SK-N-SH (cell line): ENCODE results near the gene PPM1E. TPM values are rescaled to one million over a fixed set of nuclear protein-coding genes. Genes with fewer than 3 reads are reported as not detected.

Source experiments
- CTCF ChIA-PET: fragments of 300-600, 350-600 bp; formaldehyde crosslinking; extraction: SDS; loops from one replicate; lab custom pipeline; 2021; lab: Yijun Ruan, JAX
- POLR2A ChIA-PET: fragments of 350-600 bp; sonication (Branson Sonifier 250); formaldehyde crosslinking; extraction: SDS; loops from one replicate; lab custom pipeline; 2020; ENCODE audit warnings: antibody characterized with exemption, inconsistent platforms; lab: Yijun Ruan, JAX
- DNase-seq: peaks from one replicate; pipeline ENCODE4 v3.0.0; 2012
- H2AFZ ChIP-seq: fragments of 200-600 bp; sonication (generic); 2 replicates; pipeline ENCODE4 v1.8.1; 2016; ENCODE audit warnings: antibody characterized with exemption, mild to moderate bottlenecking, low read depth
- H3F3A ChIP-seq: fragments of 200-600 bp; sonication (generic); replicated peaks from 2 replicates; pipeline ENCODE3; 2016; ENCODE audit warnings: antibody characterized with exemption, mild to moderate bottlenecking; ENCODE audit not compliant: insufficient read depth
- H3K27ac ChIP-seq, 2 experiments: fragments of 200-500 bp in 1 of 2; fragments of 200-600 bp in 1 of 2; sonication (Bioruptor generic) in 1 of 2; sonication (generic), shearing (Covaris generic) in 1 of 2; 2 replicates each; pipeline versions ENCODE4 v1.5.1 to v1.6.1; 2014 to 2016; ENCODE audit warnings: low read depth in 2 of 2, inconsistent platforms in 1 of 2, low read length in 1 of 2, mild to moderate bottlenecking in 1 of 2, mixed read lengths in 1 of 2
- H3K27me3 ChIP-seq: fragments of 200-600 bp; sonication (generic), shearing (Covaris generic); 2 replicates; pipeline ENCODE4 v1.6.1; 2016; ENCODE audit warnings: mixed run types; ENCODE audit not compliant: insufficient read depth
- H3K36me3 ChIP-seq, 2 experiments: fragments of 200-500 bp in 1 of 2; fragments of 200-600 bp in 1 of 2; sonication (Bioruptor generic) in 1 of 2; sonication (generic) in 1 of 2; replicated peaks in 1 of 2; 2 replicates each; pipeline versions ENCODE3 to v1.5.1; 2014 to 2016; ENCODE audit warnings: low read length in 1 of 2, mild to moderate bottlenecking in 1 of 2; ENCODE audit not compliant: insufficient read depth in 2 of 2, control insufficient read depth in 1 of 2
- H3K4me1 ChIP-seq, 2 experiments: fragments of 200-500 bp in 1 of 2; fragments of 200-600 bp in 1 of 2; sonication (Bioruptor generic) in 1 of 2; sonication (generic), shearing (Covaris generic) in 1 of 2; 2 replicates each; pipeline versions ENCODE4 v1.5.1 to v1.6.1; 2014 to 2016; ENCODE audit warnings: low read depth in 1 of 2, low read length in 1 of 2, mixed run types in 1 of 2; ENCODE audit not compliant: insufficient read depth in 2 of 2, control insufficient read depth in 1 of 2
- H3K4me2 ChIP-seq: fragments of 200-600 bp; sonication (generic), shearing (Covaris generic); 2 replicates; pipeline ENCODE4 v1.6.1; 2017; ENCODE audit warnings: mixed run types
- H3K4me3 ChIP-seq, 2 experiments: fragments of 200-500 bp in 1 of 2; fragments of 200-600 bp in 1 of 2; sonication (Bioruptor generic) in 1 of 2; sonication (generic), shearing (Covaris generic) in 1 of 2; 2 replicates each; pipeline versions ENCODE4 v1.5.1 to v1.8.1; 2014 to 2016; ENCODE audit warnings: low read depth in 2 of 2, inconsistent platforms in 1 of 2, low read length in 1 of 2, mild to moderate bottlenecking in 1 of 2, mixed read lengths in 1 of 2, moderate library complexity in 1 of 2
- H3K79me2 ChIP-seq: fragments of 200-600 bp; sonication (generic); 2 replicates; pipeline ENCODE4 v1.8.1; 2017; ENCODE audit warnings: mild to moderate bottlenecking; ENCODE audit not compliant: insufficient read depth
- H3K9ac ChIP-seq: fragments of 200-600 bp; sonication (generic); 2 replicates; pipeline ENCODE4 v1.6.1; 2017; ENCODE audit warnings: mixed run types
- H3K9me2 ChIP-seq: fragments of 200-600 bp; sonication (generic); 2 replicates; pipeline ENCODE4 v1.6.1; 2017; ENCODE audit warnings: mixed run types
- H3K9me3 ChIP-seq: fragments of 200-600 bp; sonication (generic); 2 replicates; pipeline ENCODE4 v1.6.1; 2017; ENCODE audit warnings: mixed run types, mild to moderate bottlenecking, moderate library complexity
- H4K20me1 ChIP-seq: fragments of 200-600 bp; sonication (generic); 2 replicates; pipeline ENCODE4 v1.6.1; 2017; ENCODE audit warnings: mild to moderate bottlenecking, mixed run types; ENCODE audit not compliant: insufficient read depth
- EP300 ChIP-seq, 2 experiments: IDR thresholded peaks; 2 replicates each; pipeline versions ENCODE4 v1.4.0 to v1.6.1; 2012; ENCODE audit warnings: borderline replicate concordance in 1 of 2, low read depth in 1 of 2, low read length in 1 of 2
- EZH2phosphoT487 ChIP-seq: fragments of 200-600 bp; sonication (generic); IDR thresholded peaks from 2 replicates; pipeline ENCODE4 v1.6.1; 2017; ENCODE audit warnings: low read depth, mixed run types, mild to moderate bottlenecking, antibody characterized with exemption, moderate library complexity, borderline replicate concordance
- FOSL2 ChIP-seq: IDR thresholded peaks from 2 replicates; pipeline ENCODE4 v1.4.0; 2012; ENCODE audit warnings: low read depth, mild to moderate bottlenecking, moderate library complexity, borderline replicate concordance
- FOXJ3 ChIP-seq: sonication (generic); formaldehyde crosslinking; IDR thresholded peaks from 2 replicates; pipeline ENCODE4 v1.5.1; 2020; ENCODE audit warnings: mild to moderate bottlenecking, missing genetic modification reagents
- GATA2 ChIP-seq: sonication (generic); formaldehyde crosslinking; IDR thresholded peaks from 2 replicates; pipeline ENCODE4 v1.5.0; 2020; ENCODE audit warnings: mild to moderate bottlenecking, missing genetic modification reagents
- JUND ChIP-seq: IDR thresholded peaks from 2 replicates; pipeline ENCODE4 v1.4.0; 2012
- MXI1 ChIP-seq: IDR thresholded peaks from 2 replicates; pipeline ENCODE4 v1.6.1; 2012; ENCODE audit warnings: mild to moderate bottlenecking, low read depth, low read length, improper control_type of control experiment
- POLR2AphosphoS5 ChIP-seq: IDR thresholded peaks from 2 replicates; pipeline ENCODE4 v1.6.1; 2012; ENCODE audit warnings: low read depth, low read length
- RAD21 ChIP-seq: IDR thresholded peaks from 2 replicates; pipeline ENCODE4 v1.6.1; 2012; ENCODE audit warnings: mild to moderate bottlenecking, low read length
- RCOR1 ChIP-seq: fragments of 150-350 bp; IDR thresholded peaks from 2 replicates; pipeline ENCODE4 v1.6.1; 2017; ENCODE audit warnings: antibody characterized with exemption, low read length
- RFX5 ChIP-seq: IDR thresholded peaks from 2 replicates; pipeline ENCODE4 v1.6.1; 2012; ENCODE audit warnings: mild to moderate bottlenecking, improper control_type of control experiment, low read length
- SMC3 ChIP-seq: IDR thresholded peaks from 2 replicates; pipeline ENCODE4 v1.6.1; 2012; ENCODE audit warnings: low read depth, low read length, improper control_type of control experiment
- TAF1 ChIP-seq: IDR thresholded peaks from 2 replicates; pipeline ENCODE4 v1.6.1; 2012; ENCODE audit warnings: low read depth, mild to moderate bottlenecking, low read length, moderate library complexity, borderline replicate concordance
- TCF12 ChIP-seq: IDR thresholded peaks from 2 replicates; pipeline ENCODE4 v1.4.0; 2012
- YY1 ChIP-seq: IDR thresholded peaks from 2 replicates; pipeline ENCODE4 v1.4.0; 2012; ENCODE audit warnings: low read depth, mild to moderate bottlenecking
- WGBS: methylation state at CpG from one replicate; pipeline ENCODE4 v1.1.6; 2017; ENCODE audit warnings: low lambda C conversion rate; 5-methylcytosine and 5-hydroxymethylcytosine counted together
- polyA plus RNA-seq, 3 experiments: library from polyadenylated mRNA; depleted of rRNA; stranded (reverse); fragments of >200 nt; gene quantifications; 2 replicates each; pipeline ENCODE4 v1.2.3, GENCODE V29; 2012
- TF ChIP-seq, protein P1 (sequence below): IDR thresholded peaks from 2 replicates; pipeline ENCODE4; 2012
- TF ChIP-seq, protein P2 (sequence below): fragments of 150-350 bp; IDR thresholded peaks from 2 replicates; pipeline ENCODE4 v1.6.1; 2016; ENCODE audit warnings: mild to moderate bottlenecking, low read depth, low read length
- TF ChIP-seq, protein P3 (sequence below): IDR thresholded peaks from 2 replicates; pipeline ENCODE4 v1.4.0; 2012; ENCODE audit warnings: low read depth
- TF ChIP-seq, protein P4 (sequence below): fragments of 200-600 bp; sonication (generic); IDR thresholded peaks from 2 replicates; pipeline ENCODE4 v1.6.1; 2017; ENCODE audit warnings: antibody characterized with exemption, mild to moderate bottlenecking, moderate library complexity
- TF ChIP-seq, protein P5 (sequence below): fragments of 150-350 bp; IDR thresholded peaks from 2 replicates; pipeline ENCODE4 v1.6.1; 2017; ENCODE audit warnings: antibody characterized with exemption, low read length, low read depth, borderline replicate concordance
- TF ChIP-seq, protein P6 (sequence below): IDR thresholded peaks from 2 replicates; pipeline ENCODE4 v1.4.0; 2012; ENCODE audit warnings: low read depth, borderline replicate concordance

PPM1E gene
- polyA plus RNA-seq, 1 of the 3 experiments (the other 2 are of a cell fraction) = 0.08 TPM

DNA sequence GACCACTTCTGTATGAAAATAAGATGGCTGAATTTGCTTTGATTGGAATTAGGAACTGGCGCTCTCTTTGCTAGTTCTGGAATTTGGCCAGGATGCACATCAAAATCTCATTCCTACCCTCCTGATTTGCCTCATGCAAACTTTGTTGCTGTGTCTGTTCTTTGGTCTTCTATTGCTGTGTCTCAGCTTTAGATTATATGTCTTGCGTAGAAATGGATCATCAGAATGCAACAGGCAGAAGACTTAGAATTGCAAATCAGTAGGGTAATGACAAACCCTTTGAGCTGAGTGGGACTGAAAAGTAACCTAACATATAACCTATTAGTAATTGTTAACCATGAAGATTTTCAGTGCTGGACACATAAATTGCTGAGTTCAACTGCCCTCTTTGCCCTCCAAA is 33.0 kb upstream of the PPM1E start:
- 95% methylated on average over 2 of the region's 2 CpGs for WGBS
- no peak overlapping the region for H3K4me2 ChIP-seq
- ChIA-PET CTCF (interaction anchor here (1.1 to 2.9 kb wide), 2 partner anchors 12 to 282 kb away, joined by 4 to 16 read pairs; no protein-coding TSS in a partner anchor), POLR2A (no interaction called here)
- DNase-seq = no peak
- peaks cover 21 to 31% of the 10 kb centered on the region in 2 experiments for H3K36me3 ChIP-seq
- no peaks in the 10 kb centered on the region for H3K27me3 ChIP-seq
- no peaks in the 10 kb centered on the region for H3K9me2 ChIP-seq
- no peaks in the 10 kb centered on the region for H3K4me1 ChIP-seq
- H3K9me3 ChIP-seq = no peaks in the 10 kb centered on the region
- H3F3A ChIP-seq = peaks cover 11% of the 10 kb centered on the region
- no peaks in the 10 kb centered on the region for H4K20me1 ChIP-seq
- H3K4me3 ChIP-seq = no peak overlapping the region
- no peak overlapping the region for H3K9ac ChIP-seq
- no peak overlapping the region for H2AFZ ChIP-seq
- H3K27ac ChIP-seq = no peak overlapping the region
- H3K79me2 ChIP-seq = no peaks in the 10 kb centered on the region
- TF ChIP-seq YY1 = no peak
- no peak for TF ChIP-seq MXI1
- TF ChIP-seq, protein P1, sequence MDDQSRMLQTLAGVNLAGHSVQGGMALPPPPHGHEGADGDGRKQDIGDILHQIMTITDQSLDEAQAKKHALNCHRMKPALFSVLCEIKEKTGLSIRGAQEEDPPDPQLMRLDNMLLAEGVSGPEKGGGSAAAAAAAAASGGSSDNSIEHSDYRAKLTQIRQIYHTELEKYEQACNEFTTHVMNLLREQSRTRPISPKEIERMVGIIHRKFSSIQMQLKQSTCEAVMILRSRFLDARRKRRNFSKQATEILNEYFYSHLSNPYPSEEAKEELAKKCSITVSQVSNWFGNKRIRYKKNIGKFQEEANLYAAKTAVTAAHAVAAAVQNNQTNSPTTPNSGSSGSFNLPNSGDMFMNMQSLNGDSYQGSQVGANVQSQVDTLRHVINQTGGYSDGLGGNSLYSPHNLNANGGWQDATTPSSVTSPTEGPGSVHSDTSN = no peak
- no peak for TF ChIP-seq RAD21
- no peak for TF ChIP-seq SMC3

DNA sequence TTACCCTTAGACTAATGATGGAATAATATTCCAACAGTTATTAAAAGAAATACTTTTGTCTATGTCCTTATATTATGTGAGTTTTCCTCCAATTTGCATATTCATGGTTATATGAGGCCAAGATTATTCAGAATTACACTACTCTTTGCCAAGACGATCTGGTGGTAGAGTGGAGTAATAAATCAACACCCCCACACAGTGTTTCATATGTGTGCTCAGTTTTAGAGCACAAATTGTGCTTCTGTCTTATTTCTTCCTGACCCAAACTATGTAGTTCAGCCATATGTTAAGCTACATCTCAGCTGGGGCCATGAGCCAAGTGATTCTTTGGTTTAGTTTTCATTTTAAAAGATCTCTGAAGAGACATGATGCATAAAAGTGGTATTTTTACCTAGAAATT is 26.9 kb upstream of the PPM1E start:
- H3K27ac ChIP-seq = no peak overlapping the region

More for the DNA sequence above, 26.9 kb upstream of the PPM1E start:
- Histone ChIP-seq H3F3A (peaks cover 14% of the 10 kb centered on the region), H3K27me3 (no peaks in the 10 kb centered on the region), H3K4me1 (no peaks in the 10 kb centered on the region), H3K4me3 (no peak overlapping the region), H3K79me2 (no peaks in the 10 kb centered on the region), H3K4me2 (no peak overlapping the region), H4K20me1 (no peaks in the 10 kb centered on the region), H3K9me3 (no peaks in the 10 kb centered on the region), H3K9me2 (no peaks in the 10 kb centered on the region), H3K9ac (no peak overlapping the region), H3K36me3 (peaks cover 14% of the 10 kb centered on the region in 2 experiments), H2AFZ (no peak overlapping the region)
- DNase-seq = no peak
- TF ChIP-seq RFX5 (no peak), JUND (no peak), FOXJ3 (CRISPR knock-in tag) (no peak), TAF1 (no peak), EP300 (IDR thresholded peaks at IDR 0.05; ENCODE audit: borderline replicate concordance in 1 of 2, low read depth in 1 of 2, low read length in 1 of 2) (no peak), EZH2phosphoT487 (no peak), POLR2AphosphoS5 (no peak), FOSL2 (no peak), RCOR1 (no peak), GATA2 (CRISPR knock-in tag) (no peak), TCF12 (no peak)
- TF ChIP-seq, protein P2, sequence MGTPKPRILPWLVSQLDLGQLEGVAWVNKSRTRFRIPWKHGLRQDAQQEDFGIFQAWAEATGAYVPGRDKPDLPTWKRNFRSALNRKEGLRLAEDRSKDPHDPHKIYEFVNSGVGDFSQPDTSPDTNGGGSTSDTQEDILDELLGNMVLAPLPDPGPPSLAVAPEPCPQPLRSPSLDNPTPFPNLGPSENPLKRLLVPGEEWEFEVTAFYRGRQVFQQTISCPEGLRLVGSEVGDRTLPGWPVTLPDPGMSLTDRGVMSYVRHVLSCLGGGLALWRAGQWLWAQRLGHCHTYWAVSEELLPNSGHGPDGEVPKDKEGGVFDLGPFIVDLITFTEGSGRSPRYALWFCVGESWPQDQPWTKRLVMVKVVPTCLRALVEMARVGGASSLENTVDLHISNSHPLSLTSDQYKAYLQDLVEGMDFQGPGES = no peak
- TF ChIP-seq, protein P3, sequence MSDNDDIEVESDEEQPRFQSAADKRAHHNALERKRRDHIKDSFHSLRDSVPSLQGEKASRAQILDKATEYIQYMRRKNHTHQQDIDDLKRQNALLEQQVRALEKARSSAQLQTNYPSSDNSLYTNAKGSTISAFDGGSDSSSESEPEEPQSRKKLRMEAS = no peak
- TF ChIP-seq, protein P4, sequence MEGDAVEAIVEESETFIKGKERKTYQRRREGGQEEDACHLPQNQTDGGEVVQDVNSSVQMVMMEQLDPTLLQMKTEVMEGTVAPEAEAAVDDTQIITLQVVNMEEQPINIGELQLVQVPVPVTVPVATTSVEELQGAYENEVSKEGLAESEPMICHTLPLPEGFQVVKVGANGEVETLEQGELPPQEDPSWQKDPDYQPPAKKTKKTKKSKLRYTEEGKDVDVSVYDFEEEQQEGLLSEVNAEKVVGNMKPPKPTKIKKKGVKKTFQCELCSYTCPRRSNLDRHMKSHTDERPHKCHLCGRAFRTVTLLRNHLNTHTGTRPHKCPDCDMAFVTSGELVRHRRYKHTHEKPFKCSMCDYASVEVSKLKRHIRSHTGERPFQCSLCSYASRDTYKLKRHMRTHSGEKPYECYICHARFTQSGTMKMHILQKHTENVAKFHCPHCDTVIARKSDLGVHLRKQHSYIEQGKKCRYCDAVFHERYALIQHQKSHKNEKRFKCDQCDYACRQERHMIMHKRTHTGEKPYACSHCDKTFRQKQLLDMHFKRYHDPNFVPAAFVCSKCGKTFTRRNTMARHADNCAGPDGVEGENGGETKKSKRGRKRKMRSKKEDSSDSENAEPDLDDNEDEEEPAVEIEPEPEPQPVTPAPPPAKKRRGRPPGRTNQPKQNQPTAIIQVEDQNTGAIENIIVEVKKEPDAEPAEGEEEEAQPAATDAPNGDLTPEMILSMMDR = no peak
- TF ChIP-seq, protein P5, sequence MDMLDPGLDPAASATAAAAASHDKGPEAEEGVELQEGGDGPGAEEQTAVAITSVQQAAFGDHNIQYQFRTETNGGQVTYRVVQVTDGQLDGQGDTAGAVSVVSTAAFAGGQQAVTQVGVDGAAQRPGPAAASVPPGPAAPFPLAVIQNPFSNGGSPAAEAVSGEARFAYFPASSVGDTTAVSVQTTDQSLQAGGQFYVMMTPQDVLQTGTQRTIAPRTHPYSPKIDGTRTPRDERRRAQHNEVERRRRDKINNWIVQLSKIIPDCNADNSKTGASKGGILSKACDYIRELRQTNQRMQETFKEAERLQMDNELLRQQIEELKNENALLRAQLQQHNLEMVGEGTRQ = no peak
- TF ChIP-seq, protein P6, sequence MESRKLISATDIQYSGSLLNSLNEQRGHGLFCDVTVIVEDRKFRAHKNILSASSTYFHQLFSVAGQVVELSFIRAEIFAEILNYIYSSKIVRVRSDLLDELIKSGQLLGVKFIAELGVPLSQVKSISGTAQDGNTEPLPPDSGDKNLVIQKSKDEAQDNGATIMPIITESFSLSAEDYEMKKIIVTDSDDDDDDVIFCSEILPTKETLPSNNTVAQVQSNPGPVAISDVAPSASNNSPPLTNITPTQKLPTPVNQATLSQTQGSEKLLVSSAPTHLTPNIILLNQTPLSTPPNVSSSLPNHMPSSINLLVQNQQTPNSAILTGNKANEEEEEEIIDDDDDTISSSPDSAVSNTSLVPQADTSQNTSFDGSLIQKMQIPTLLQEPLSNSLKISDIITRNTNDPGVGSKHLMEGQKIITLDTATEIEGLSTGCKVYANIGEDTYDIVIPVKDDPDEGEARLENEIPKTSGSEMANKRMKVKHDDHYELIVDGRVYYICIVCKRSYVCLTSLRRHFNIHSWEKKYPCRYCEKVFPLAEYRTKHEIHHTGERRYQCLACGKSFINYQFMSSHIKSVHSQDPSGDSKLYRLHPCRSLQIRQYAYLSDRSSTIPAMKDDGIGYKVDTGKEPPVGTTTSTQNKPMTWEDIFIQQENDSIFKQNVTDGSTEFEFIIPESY = no peak
- ChIA-PET POLR2A (no interaction called here), CTCF (no interaction called here)
- WGBS = 69% methylated on average over 1 of the region's 1 CpG
